K562 (cell line): ENCODE measurements around the gene BRCA1. TPM values are rescaled to one million over a fixed set of nuclear protein-coding genes. Genes with fewer than 3 reads are reported as not detected.
A peak's percentile ranks its signal among the peaks of the same experiment; 100 is the strongest.

Experiments
- ATAC-seq: fragments of 200-7000 bp; cut with Tn5 transposase; 3 replicates; pipeline ENCODE4 v1.9.1; 2020; ENCODE audit warnings: moderate library complexity
- BruUV-seq: library from RNA; stranded (reverse); fragments of 400-500 nt; replicated peaks from 2 replicates; lab custom pipeline; 2021; lab: Mats Ljungman, UMichigan
- CTCF ChIA-PET: fragments of 300-600 bp; formaldehyde crosslinking; extraction: SDS; loops from one replicate; lab custom pipeline; 2021; ENCODE audit warnings: low intra/inter-chr PET ratio; lab: Yijun Ruan, JAX
- POLR2A ChIA-PET: fragments of 300-600, 350-650 bp; sonication (Branson Sonifier 250); formaldehyde crosslinking; extraction: SDS; loops from one replicate; lab custom pipeline; 2021; ENCODE audit warnings: antibody characterized with exemption, inconsistent platforms; lab: Yijun Ruan, JAX
- DNase-seq, 4 experiments: peaks; one replicate each; pipeline versions ENCODE4 v3.0.0 to v3.0.0-alpha.2; 2011 to 2018; ENCODE audit warnings: low spot score in 3 of 4, mixed read lengths in 3 of 4; ENCODE audit errors: extremely low read depth in 1 of 4
- FAIRE-seq: peaks from 2 replicates; lab custom pipeline; 2011; peaks lifted over from hg19 to GRCh38; lab: Jason Lieb, UNC
- H2AFZ ChIP-seq: 2 replicates; pipeline ENCODE4 v1.6.0; 2011; ENCODE audit warnings: low read depth, low read length, control low read depth, inconsistent platforms
- H3K27ac ChIP-seq: fragments of 200-600 bp; 3 replicates; pipeline ENCODE4 v1.8.0; 2011; ENCODE audit warnings: low read depth, mild to moderate bottlenecking, control low read depth, inconsistent platforms, low read length, moderate library complexity, mixed read lengths; ENCODE audit errors: extremely low read depth
- H3K27me3 ChIP-seq, 2 experiments: fragments of 300-600 bp in 1 of 2; 2 replicates in 1 of 2; 3 replicates in 1 of 2; pipeline versions ENCODE4 v1.6.0 to v1.8.0; 2011; ENCODE audit warnings: inconsistent platforms in 2 of 2, low read length in 2 of 2, mild to moderate bottlenecking in 1 of 2, mixed read lengths in 1 of 2, moderate library complexity in 1 of 2; ENCODE audit not compliant: control insufficient read depth in 2 of 2, insufficient read depth in 2 of 2
- H3K36me3 ChIP-seq: fragments of 300-600 bp; 3 replicates; pipeline ENCODE4 v1.8.0; 2011; ENCODE audit warnings: mild to moderate bottlenecking, low read length, inconsistent platforms; ENCODE audit not compliant: control insufficient read depth, insufficient read depth
- H3K4me1 ChIP-seq, 2 experiments: fragments of 200-600 bp in 1 of 2; replicated peaks in 1 of 2; 2 replicates in 1 of 2; 3 replicates in 1 of 2; pipeline versions ENCODE4 v1.5.1 to v1.8.0; 2011; ENCODE audit warnings: inconsistent platforms in 2 of 2, low read length in 2 of 2, mild to moderate bottlenecking in 1 of 2, mixed read lengths in 1 of 2, moderate library complexity in 1 of 2; ENCODE audit not compliant: control insufficient read depth in 2 of 2, insufficient read depth in 2 of 2
- H3K4me2 ChIP-seq: 2 replicates; pipeline ENCODE4 v1.6.1; 2011; ENCODE audit warnings: low read length, control low read depth, inconsistent platforms, mixed read lengths; ENCODE audit not compliant: insufficient read depth
- H3K4me3 ChIP-seq: fragments of 200-600 bp; sonication (generic), shearing (Covaris generic); 2 replicates; pipeline ENCODE4 v1.5.1; 2016; ENCODE audit warnings: control low read depth, inconsistent platforms
- H3K79me2 ChIP-seq: fragments of 200-600 bp; 3 replicates; pipeline ENCODE4 v1.8.0; 2011; ENCODE audit warnings: low read length, inconsistent platforms; ENCODE audit not compliant: control insufficient read depth, insufficient read depth
- H3K9ac ChIP-seq, 2 experiments: 2 replicates each; pipeline versions ENCODE4 v1.6.0 to v1.6.1; 2011; ENCODE audit warnings: low read depth in 2 of 2, low read length in 2 of 2, control low read depth in 1 of 2, inconsistent platforms in 1 of 2, mild to moderate bottlenecking in 1 of 2, mixed read lengths in 1 of 2; ENCODE audit not compliant: insufficient read depth in 1 of 2
- H3K9me1 ChIP-seq: one replicate; pipeline ENCODE4 v1.6.0; 2011; ENCODE audit warnings: inconsistent platforms, mild to moderate bottlenecking, low read length, moderate library complexity; ENCODE audit not compliant: control insufficient read depth, insufficient read depth
- H3K9me3 ChIP-seq: replicated peaks from 2 replicates; pipeline ENCODE4 v1.5.1; 2011; ENCODE audit warnings: low read depth, low read length, inconsistent platforms; ENCODE audit not compliant: control insufficient read depth, insufficient read depth
- H4K20me1 ChIP-seq: replicated peaks from 2 replicates; pipeline ENCODE4 v1.6.1; 2011; ENCODE audit warnings: low read length, inconsistent platforms, mixed read lengths; ENCODE audit not compliant: control insufficient read depth, insufficient read depth
- CBX5 ChIP-seq: IDR thresholded peaks from 2 replicates; pipeline ENCODE4 v1.6.1; 2014; ENCODE audit warnings: low read depth, borderline replicate concordance
- ERF ChIP-seq: fragments of 450-650 bp; formaldehyde crosslinking; IDR thresholded peaks from 2 replicates; pipeline ENCODE4 v1.4.0; 2020; ENCODE audit warnings: mild to moderate bottlenecking, mixed read lengths
- MIER1 ChIP-seq: fragments of 450-650 bp; IDR thresholded peaks from 2 replicates; pipeline ENCODE4 v1.6.1; 2016; ENCODE audit warnings: antibody characterized with exemption, mild to moderate bottlenecking, low read depth
- POLR2G ChIP-seq: fragments of 200-400 bp; formaldehyde crosslinking; IDR thresholded peaks from 2 replicates; pipeline ENCODE4 v1.6.1; 2017; ENCODE audit warnings: low read depth, mild to moderate bottlenecking, antibody characterized with exemption, low read length, moderate library complexity
- RBFOX2 ChIP-seq: fragments of 200-400 bp; formaldehyde crosslinking; IDR thresholded peaks from 2 replicates; pipeline ENCODE4 v1.6.1; 2017; ENCODE audit warnings: low read depth, mild to moderate bottlenecking, low read length, moderate library complexity
- RFX7 ChIP-seq: fragments of 250-450 bp; sonication (Bioruptor Pico); IDR thresholded peaks from 2 replicates; pipeline ENCODE4 v1.5.1; 2021; ENCODE audit warnings: mild to moderate bottlenecking
- SAFB2 ChIP-seq: fragments of 200-400 bp; formaldehyde crosslinking; IDR thresholded peaks from 2 replicates; pipeline ENCODE4 v1.6.1; 2018; ENCODE audit warnings: borderline replicate concordance, low read length, low read depth, moderate library complexity; ENCODE audit not compliant: severe bottlenecking
- SMAD4 ChIP-seq: fragments of 250-450 bp; sonication (Bioruptor Pico); conservative IDR thresholded peaks from 2 replicates; pipeline ENCODE4 v1.8.0; 2021; ENCODE audit warnings: inconsistent platforms, mild to moderate bottlenecking, moderate library complexity
- THAP7 ChIP-seq: fragments of 250-450 bp; sonication (Bioruptor Pico); IDR thresholded peaks from 2 replicates; pipeline ENCODE4 v1.5.0; 2021
- ZEB2 ChIP-seq: fragments of 450-650 bp; IDR thresholded peaks from 2 replicates; pipeline ENCODE4 v1.6.1; 2016
- ZNF785 ChIP-seq: fragments of 250-450 bp; sonication (Bioruptor Pico); IDR thresholded peaks from 2 replicates; pipeline ENCODE4 v1.4.0; 2020; ENCODE audit warnings: mild to moderate bottlenecking
- WGBS: fragments of 100-300 bp; shearing (Covaris generic); methylation state at CpG from one replicate; pipeline ENCODE4 v1.1.6; 2016; ENCODE audit warnings: low coverage, mixed read lengths; ENCODE audit not compliant: insufficient coverage; ENCODE audit errors: missing lambda C conversion rate; 5-methylcytosine and 5-hydroxymethylcytosine counted together
- in situ Hi-C: fragments of 300-500 bp; cut with MboI; formaldehyde crosslinking; loops from 4 replicates; pipeline ENCODE4 v1.15.0; 2018; ENCODE audit warnings: inconsistent platforms, mixed read lengths
- intact Hi-C: fragments of 100-400 bp; cut with micrococcal nuclease; formaldehyde crosslinking; loops from 2 replicates; pipeline ENCODE4 v1.14.2; 2022
- polyA plus RNA-seq, 8 experiments: library from polyadenylated mRNA; depleted of rRNA in 4 of 8; stranded (reverse) in 5 of 8; unstranded in 3 of 8; fragments of >200 nt; fragmentation: Nextera tagmentation in 2 of 8; fragmentation: Illumina TruSeq in 1 of 8; extraction: Ambion mirVana in 2 of 8; extraction: Trizol in 1 of 8; gene quantifications; 2 replicates each; pipeline versions ENCODE4 v1.2.1 to v1.2.3, GENCODE V29; 2011 to 2014; ENCODE audit warnings: inconsistent platforms in 1 of 8, missing spikeins in 1 of 8
- total RNA-seq, 7 experiments: library from RNA; depleted of rRNA in 6 of 7; stranded (reverse); fragments of >200 nt in 6 of 7; fragmentation: Illumina TruSeq in 2 of 7; extraction: Trizol in 2 of 7; gene quantifications; 2 replicates each; pipeline versions ENCODE4 v1.2.1 to v1.2.3, GENCODE V29; 2011 to 2021; ENCODE audit warnings: low replicate concordance in 1 of 7

The BRCA1 gene
- total and polyA plus RNA-seq, 9 of the 15 experiments (the other 6 are each of a cell fraction or from before 2014, with no cell fraction given) = 25.9 to 95.3 (median 62.3) TPM

DNA sequence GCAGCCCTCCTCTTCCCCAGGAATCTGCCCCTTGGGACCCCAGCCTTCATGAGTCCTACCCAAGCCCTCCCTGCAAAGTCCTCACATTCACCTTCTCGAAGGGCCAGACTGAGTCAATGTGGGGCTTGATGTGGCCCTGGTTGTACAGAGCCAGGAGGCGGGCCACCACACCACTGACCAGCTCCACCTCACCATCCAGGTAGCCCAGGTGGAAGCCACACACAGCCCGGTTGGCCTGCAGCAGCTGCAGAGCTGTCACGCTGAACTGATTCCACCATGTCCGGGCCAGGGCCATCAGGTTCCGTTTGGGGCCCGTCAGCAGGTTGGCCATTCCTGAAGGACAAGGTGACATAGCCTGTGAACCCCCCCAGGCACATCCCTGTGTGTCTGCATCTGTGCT, 108.9 kb downstream of the BRCA1 start:
- DNase-seq = no peak
- intact Hi-C loops = no loop called here
- no peaks in the 10 kb centered on the region; the same call in 1 of the 2 replicates for H3K9me3 ChIP-seq
- no peak overlapping the region for H3K27ac ChIP-seq
- H3K36me3 ChIP-seq = peaks cover 61% of the 10 kb centered on the region; the same call in 2 of the 3 replicates
- 95% methylated on average over 6 of the region's 7 CpGs for WGBS
- no peak overlapping the region for H2AFZ ChIP-seq
- H3K9me1 ChIP-seq = peaks cover 10% of the 10 kb centered on the region
- no peak overlapping the region for H3K4me2 ChIP-seq
- no peak overlapping the region for H3K4me3 ChIP-seq
- TF ChIP-seq MIER1 = no peak
- 0 out of 2 replicates have a peak, but pooled peaks have one; percentile 34 for TF ChIP-seq POLR2G
- TF ChIP-seq, all 486 proteins: peak for 1
- H3K27me3 ChIP-seq = no peaks in the 10 kb centered on the region
- in situ Hi-C loops = loop anchor here (10.0 kb wide), 1 partner anchor 299 kb away; no protein-coding TSS in a partner anchor
- ChIA-PET POLR2A (interaction anchor here (1.5 kb wide), 1 partner anchor 10 kb away, joined by 5 read pairs; the partner anchor contains the start of gene IFI35), CTCF (no interaction called here)
- H3K9ac ChIP-seq = peak overlapping the region in 1 of 2 experiments; percentile 54; a peak in 1 of 4 replicates
- no TSS peak for BruUV-seq
- peaks cover 40 to 42% of the 10 kb centered on the region in 2 experiments for H3K4me1 ChIP-seq
- FAIRE-seq (no peak), ATAC-seq (no peak)
- peaks cover 10% of the 10 kb centered on the region; the same call in 1 of the 2 replicates for H4K20me1 ChIP-seq
- H3K79me2 ChIP-seq = peaks cover 31% of the 10 kb centered on the region

- ATAC-seq (no peak), DNase-seq (no peak), FAIRE-seq (no peak)
- Histone ChIP-seq H3K27me3 (no peaks in the 10 kb centered on the region), H3K4me3 (no peak overlapping the region), H3K27ac (no peak overlapping the region), H3K4me1 (peaks cover 33 to 44% of the 10 kb centered on the region in 2 experiments), H3K9me3 (no peaks in the 10 kb centered on the region; the same call in 1 of the 2 replicates), H3K79me2 (peaks cover 26% of the 10 kb centered on the region), H3K9me1 (peaks cover 10% of the 10 kb centered on the region), H3K9ac (peak overlapping the region in 1 of 2 experiments; percentile 44; a peak in 2 of 4 replicates), H3K4me2 (no peak overlapping the region), H3K36me3 (peaks cover 61% of the 10 kb centered on the region; the same call in 2 of the 3 replicates), H2AFZ (no peak overlapping the region), H4K20me1 (peaks cover 10% of the 10 kb centered on the region; the same call in 1 of the 2 replicates)
- in situ Hi-C loops (loop anchor here (10.0 kb wide), 1 partner anchor 299 kb away; no protein-coding TSS in a partner anchor), intact Hi-C loops (no loop called here)
- BruUV-seq = no TSS peak
- 73% methylated on average over 9 of the region's 9 CpGs for WGBS
- ChIA-PET CTCF (no interaction called here), POLR2A (interaction anchor here (1.2 to 1.5 kb wide), 2 partner anchors 10 to 17 kb away, joined by 5 to 7 read pairs; partner anchors contain the start of genes IFI35 and RPL27)
- TF ChIP-seq SAFB2 (no peak), ZEB2 (no peak), ERF (no peak), ZNF785 (no peak), CBX5 (no peak), RBFOX2 (0 out of 2 replicates have a peak, but pooled peaks have one; percentile 42), THAP7 (no peak), RFX7 (CRISPR knock-in tag) (no peak), SMAD4 (CRISPR knock-in tag) (0 out of 2 replicates have a peak, but pooled peaks have one; percentile 33)
Observed at GRCh38 chr17:43015579-43015978, 109.6 kb downstream of the BRCA1 start.
